Stimulated activated naive CD8-positive, alpha-beta T cell treated with anti-CD3 and anti-CD28 coated beads, Interleukin-15, Interleukin-2, amounts not matched to agents 100 U/mL and 50 U/mL, for 24 hours (primary cell): Measurements from ENCODE around the gene PROSER3.
A peak's percentile ranks its signal among the peaks of the same experiment; 100 is the strongest.
"Not testable (repeated sequence)": the region's sequence is repeated elsewhere in the genome, so short reads cannot be mapped to it uniquely, and the experiment has no call there.

ENCODE experiments used
- ATAC-seq: fragments of 150-1000 bp; cut with Tn5 transposase; one replicate; pipeline ENCODE4 v1.10.0; 2021
- DNase-seq: peaks from one replicate; pipeline ENCODE4 v3.0.0; 2021

The PROSER3 gene

DNA sequence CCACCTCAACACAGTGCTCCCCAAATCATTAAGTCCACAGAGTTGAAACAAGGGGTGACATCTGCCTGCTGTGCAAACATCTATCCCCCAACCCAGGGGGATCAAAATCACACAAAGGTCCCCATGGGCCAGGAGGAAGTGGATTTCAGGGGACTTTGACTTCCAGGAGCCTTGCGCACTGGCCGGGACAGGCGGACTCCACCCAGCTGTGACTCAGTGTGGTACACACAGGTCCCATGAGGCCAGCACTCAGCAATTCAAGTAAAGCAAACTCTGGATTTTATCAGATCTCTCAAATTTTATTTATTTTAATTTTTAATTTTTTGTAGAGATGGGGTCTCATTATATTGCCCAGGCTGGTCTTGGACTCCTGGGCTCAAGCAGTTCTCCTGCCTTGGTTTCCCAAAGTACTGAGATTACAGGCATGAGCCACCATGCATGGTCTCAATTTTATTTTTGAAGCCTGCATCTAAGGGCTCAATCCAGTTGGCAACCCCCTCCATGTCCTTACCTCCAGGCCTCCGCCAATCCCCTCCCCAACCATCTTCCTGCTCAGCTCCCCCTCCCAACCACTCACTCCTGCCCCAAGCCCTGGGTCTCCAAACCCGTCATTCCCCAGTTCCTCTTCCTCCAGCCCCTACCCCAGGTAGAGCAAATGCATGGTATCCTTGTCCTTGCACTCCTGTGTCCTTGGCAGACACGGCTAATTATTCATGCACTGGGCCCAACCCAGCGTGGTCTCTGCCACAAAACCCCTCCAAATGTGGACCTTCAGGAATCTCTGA is 35.6 kb downstream of the PROSER3 start:
- ATAC-seq (no peak), DNase-seq (no peak)

DNA sequence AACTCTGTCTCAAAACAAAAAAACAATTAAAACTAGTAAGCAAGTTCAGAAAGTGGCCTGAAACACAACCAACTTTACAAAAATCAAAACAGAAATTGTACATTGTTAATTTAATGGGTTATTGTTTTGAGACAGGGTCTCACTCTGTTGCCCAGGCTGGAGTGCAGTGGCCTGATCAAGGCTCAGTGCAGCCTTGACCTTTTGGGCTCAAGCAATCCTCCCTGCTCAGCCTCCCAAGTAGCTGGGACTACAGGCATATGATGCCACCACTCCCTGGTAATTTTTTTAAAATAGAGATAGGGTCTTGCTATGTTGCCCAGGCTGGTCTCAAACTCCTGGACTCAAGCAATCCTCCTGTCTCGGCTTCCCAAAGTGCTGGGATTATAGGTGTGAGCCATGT is 37.6 kb downstream of the PROSER3 start:
- not testable (repeated sequence) for ATAC-seq, DNase-seq

DNA sequence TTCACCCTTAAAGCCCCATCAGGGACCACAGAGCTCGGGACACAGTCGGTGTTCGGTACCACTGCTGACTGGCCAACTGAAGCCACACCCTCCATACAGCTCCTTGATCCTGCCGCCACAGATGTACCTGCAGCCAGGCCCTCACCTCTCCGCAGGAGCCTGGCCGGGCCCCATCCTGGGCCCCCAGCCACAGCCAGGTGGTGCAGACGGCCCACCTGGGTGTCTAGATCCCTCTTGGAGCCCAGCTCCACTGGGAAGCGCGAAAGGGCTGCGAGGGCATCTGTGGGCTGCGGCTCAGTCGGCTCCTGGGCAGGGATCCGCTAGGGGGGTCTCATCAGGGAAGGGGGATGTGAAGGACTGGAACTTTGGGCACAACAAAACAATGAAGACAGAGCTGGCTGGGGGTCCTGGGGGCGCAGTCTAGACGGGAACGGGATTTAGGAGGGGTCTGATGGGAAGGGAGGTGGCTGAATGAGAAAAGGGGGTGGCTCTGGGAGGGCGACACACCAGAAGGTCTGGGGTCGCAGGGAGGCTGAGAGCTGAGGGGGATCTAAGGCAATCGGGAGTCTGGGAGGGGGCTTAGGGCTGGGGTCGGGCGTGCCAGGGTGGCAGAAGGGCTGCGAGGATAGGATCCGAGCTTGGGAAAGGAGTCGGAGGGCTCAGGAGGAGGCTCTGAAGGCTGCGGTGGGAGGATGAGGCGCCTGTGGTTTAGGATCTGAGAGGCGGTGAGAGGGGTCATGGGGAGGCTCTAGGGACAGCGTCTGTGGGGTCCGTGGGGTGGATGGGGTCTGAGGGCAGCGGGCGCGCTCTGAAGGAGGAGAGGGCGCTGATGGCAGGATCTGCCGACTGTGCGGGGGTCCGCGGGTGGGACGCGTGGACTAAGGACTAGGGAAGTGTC is 38.9 kb downstream of the PROSER3 start:
- ATAC-seq (no peak), DNase-seq (no peak)

DNA sequence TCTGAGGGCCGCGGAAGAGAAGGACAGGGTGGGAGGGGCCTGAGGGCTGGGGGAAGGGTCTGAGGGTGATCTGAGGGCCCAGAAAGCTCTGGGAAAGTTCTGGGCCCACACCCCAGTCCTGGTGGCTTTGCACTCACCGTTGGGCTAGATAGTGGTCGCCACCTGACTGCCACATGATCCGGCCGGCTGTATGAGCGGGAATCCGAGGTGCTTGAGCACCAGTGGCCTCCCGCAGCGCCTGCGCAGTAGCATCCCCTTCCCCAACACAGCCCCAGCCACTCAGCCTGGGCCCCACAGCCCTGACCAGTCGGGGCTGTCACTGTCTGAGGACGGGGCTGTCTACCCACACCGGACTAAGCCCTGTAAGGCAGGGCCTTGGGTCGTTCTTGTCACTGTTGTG is 39.7 kb downstream of the PROSER3 start:
- DNase-seq = peak; percentile 30
- peak; percentile 30 for ATAC-seq

DNA sequence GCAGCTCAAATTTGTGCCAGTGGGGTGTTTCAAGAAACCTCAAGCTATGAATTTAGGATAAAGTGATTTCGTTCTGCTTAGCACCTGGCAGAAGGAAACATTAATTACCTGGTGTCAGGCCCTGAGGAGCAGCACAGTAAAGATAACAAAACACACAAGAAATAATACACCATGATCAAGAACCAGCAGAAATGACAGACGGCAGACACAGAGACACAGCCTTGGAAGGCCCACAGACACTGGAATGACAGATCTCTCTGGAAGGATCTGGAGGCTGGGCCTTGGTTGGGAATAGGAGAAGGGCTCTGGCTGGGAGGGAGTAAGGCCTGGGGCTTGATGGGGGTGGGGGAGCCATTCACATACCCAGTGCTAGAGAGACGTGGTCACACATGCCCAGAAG is 43.9 kb downstream of the PROSER3 start:
- ATAC-seq (no peak), DNase-seq (no peak)

DNA sequence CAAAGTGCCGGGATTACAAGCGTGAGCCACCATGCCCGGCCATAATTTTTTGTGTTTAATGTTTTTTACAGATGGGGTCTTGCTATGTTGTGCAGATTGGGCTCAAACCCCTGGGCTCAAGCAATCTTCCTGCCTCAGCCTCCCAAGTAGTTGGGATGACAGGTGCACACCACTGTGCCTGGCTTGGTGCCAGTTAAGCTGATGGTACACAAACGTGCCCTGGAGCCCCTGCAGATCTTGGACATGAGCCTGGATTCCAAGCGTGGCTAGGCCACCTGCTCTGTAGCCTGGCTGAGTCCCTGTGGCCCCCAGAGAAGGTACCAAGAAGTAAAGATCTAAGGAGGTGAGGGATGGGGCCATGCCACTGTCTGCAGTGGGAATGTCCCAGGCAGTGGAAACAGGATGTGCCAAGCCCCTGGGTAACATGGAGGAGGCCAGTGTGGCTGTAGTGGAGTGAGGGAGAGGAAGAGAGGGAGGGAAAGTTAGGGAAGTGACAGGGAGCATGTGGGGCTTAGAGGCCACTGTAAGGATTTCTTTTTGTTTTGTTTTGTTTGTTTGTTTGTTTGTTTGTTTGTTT is 47.6 kb downstream of the PROSER3 start:
- ATAC-seq = no peak
- DNase-seq = no peak

DNA sequence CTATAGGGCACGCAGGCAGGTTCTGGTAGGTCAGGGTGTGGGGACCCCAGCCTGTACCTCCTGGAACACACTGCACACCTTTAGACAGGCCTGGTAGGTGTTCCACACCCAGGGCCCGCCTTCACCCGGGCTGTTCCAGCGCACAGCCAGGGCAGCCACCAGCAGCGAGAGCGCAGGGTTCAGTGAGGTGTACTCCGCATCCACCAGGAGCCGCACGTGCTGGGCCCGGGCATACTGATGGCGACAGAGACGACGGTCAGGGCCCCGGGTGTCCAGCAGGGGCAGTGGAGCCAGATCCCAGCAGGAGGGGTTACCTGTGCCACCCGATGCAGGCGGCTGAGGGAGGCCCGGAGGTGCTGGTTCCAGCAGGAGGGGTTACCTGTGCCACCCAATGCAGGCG is 48.6 kb downstream of the PROSER3 start:
- no peak for DNase-seq

DNA sequence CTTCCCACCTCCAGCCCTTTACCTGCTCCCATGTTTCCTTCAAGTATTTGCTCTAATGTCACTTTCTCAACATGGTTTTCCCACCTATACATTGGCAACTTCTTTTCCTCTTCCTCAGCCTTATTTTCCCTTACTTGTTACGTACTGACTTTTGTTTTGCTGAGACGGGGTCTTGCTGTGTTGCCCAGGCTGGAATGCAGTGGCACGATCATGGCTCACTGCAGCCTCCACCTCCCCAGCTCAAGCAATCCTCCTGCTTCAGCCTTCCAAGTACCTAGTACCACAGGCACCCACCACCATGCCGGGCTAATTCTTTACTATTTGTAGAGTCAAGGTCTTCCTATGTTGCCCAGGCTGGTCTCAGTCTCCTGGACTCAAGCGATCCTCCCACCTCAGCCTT is 49.7 kb downstream of the PROSER3 start:
- no peak for DNase-seq
- ATAC-seq = no peak

More for the DNA sequence above, 48.6 kb downstream of the PROSER3 start:
- no peak for ATAC-seq

DNA sequence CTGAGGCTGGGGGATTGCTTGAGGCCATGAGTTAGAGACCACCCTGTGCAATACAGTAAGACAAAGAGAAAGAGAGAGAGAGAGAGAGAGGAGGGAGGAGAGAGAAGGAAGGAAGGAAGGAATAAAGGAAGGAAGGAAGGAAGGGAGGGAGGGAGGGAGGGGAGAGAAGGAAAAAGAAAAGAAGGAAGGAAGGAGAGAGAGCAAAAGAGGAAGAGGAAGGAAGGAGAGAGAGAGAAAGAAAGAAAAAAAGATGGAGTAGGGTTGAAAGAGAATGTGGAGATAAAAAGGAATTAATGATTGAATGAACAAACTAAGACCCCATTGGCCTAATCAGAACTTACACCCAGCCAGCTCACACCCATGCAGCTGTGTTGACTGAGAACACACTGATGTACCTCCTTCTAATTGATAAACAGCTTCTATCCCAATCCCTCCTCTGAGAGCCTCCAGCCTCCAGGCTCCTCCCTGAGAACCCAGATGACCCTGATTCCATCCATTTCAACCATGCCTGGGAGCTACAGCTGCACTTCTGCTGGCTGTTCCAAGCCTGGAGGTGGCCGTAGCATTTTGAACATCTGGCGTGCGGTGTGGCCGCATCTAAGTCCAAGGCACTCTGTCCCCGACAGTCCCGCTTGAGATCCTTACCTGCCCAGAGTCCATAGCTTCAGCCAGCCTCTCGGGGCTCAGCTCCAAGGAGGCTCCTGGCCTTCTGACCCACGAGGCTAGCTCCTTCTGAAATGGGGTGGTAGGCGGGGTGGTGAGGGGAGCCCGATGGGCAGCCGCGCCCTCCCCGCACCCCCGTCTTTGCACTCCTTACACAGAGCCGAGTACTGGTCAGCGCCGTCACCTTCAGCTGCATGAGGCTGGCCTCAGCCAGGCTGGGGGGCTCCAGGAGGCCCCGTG is 53.6 kb downstream of the PROSER3 start:
- DNase-seq (no peak), ATAC-seq (peak; percentile 23)

DNA sequence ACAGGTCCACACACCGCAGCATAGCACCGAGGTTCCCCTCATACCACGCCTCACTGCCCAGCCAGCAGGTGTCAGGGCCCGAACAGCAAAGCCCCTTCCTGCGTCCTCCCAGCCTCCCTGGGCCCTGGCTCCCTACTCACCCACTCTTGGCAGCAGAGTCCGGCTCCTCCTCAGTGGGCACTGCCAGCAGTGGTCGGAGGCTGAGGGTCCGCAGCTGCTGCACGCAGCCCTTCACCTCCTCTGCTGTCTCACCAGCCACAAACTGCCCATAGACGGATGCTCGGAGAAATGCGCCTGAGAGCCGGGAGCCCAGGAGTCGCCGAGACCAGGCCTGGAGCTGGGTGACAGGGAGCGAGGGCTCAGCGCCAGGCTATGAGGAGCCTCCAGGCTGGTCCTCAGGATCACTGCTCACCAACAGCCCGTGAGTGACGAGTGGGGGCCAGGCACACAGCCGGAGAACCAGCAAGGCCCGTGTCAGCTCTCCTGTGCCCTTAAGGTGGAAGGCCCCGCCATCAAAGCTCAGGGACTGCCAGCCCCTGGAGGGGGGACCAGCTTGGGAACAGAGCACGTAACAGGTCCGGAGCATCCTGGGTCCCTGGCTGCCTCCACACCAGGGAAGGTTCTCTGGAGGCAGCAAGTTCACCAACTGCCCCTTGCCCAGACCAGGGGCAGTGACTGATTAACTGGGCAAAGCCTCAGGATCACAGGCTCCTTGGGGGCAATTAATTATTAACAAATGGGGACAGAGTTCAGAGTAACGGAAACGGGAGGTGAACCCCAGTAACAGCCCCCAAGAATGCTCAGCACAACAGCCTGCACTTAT is 54.5 kb downstream of the PROSER3 start, which contains the start of gene PRODH2:
TSS of gene PRODH2 (minus strand) at position 626 of the 823 bp plus-strand sequence. CDS start at position 586, 40 bp downstream.
- ATAC-seq (peak; percentile 23), DNase-seq (no peak)

DNA sequence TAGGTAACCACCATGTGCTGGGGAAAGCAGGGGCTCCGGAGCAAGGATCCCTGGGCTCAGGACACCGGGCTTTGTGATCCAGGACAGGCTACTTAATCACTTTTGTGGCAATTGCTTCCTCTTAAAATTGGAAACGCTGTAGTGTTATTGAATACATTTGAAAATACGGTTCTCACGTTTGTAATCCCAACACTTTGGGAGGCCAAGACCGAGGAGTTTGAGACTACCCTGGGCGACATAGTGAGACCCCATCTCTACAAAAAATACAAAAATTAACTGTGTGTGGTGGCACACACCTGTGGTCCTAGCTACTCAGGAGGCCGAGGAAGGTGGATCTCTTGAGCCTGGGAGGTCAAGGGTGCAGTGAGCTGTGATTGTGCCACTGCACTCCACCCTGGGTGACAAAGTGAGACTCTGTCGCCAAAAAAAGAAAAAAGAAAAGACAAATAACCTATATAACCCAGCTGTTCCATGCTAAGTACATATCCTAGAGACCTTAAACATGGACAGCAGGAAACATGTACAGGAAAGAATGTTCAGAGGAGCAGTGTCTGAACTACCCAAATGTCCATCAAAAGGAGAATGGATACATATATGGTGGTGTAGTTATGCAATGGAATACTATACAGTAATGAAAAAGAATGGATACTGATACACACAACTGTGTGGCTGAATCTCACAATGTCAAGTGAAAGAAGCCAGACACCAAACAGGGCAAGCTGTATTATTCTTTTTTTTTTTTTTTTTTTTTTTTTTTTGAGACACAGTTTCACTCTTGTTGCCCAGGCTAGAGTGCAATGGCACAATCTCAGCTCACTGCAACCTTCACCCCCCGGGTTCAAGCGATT is 55.3 kb downstream of the PROSER3 start:
- DNase-seq (no peak), ATAC-seq (no peak)

DNA sequence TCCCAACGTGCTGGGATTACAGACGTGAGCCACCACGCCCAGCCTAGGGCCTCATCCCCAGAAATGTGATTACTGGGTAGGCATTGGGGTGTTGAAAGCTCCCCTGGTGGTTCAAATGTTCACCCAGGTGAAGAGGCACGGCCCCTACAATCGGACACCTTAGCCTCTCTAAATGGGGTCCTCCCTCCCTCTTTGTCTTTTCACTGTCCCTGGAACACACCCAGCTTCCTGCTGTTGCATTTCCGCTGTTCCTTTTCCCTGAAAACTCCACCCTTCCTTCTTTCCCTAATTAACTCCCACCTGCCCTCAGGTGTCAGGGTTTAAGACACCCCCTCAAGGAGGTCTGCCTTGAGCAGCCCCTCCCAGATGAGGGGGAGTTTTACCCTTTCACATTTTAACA is 58.3 kb downstream of the PROSER3 start:
- DNase-seq = no peak
- no peak for ATAC-seq

DNA sequence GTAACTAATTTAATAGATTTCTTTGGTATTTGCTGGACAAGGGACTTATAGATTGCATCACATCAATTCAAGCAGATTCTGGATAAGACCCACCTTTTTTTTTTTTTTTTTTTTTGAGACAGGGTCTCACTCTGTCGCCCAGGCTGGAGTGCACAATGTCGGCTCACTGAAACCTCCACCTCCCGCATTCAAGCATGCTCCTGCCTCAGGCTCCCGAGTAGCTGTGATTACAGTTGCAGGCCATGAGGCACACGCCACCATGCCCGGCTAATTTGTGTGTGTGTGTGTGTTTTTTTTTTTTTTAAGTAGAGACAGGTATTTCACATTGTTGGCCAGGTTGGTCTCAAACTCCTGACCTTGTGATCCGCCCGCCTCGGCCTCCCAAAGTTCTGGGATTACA is 58.9 kb downstream of the PROSER3 start:
- ATAC-seq = no peak
- no peak for DNase-seq

DNA sequence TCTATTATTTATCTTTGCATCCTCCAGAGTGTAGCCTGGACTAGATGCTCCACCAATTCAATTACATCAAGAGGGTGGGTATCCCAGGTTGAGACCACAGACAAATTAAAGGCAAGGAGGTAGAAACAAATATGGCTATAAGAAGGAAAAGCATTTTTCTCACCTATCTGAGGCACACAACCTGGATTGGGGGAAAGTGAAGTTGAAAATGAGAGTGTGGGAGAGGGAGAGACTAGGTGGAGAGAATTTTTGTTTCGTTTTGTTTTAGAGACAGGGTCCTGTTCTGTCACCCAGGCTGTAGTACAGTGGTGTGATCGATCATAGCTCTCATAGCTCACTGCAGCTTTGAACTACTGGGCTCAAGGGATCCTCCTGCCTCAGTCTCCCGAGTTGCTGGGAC is 60.5 kb downstream of the PROSER3 start:
- DNase-seq (no peak), ATAC-seq (no peak)
